DND-41 (cell line): ENCODE results near the gene ANKRD11.

ENCODE experiments used
- ATAC-seq: fragments of 200-7000 bp; cut with Tn5 transposase; 3 replicates; pipeline ENCODE4 v1.9.1; 2021; ENCODE audit warnings: low read depth; ENCODE audit not compliant: insufficient read depth
- DNase-seq: peaks from one replicate; pipeline ENCODE4 v3.0.0-alpha.2; 2020
- H2AFZ ChIP-seq: 2 replicates; pipeline ENCODE4 v1.6.0; 2012; ENCODE audit warnings: low read depth, low read length
- H3K27ac ChIP-seq: 2 replicates; pipeline ENCODE4 v1.5.1; 2012; ENCODE audit warnings: low read length, inconsistent platforms
- H3K27me3 ChIP-seq: fragments of 200-600 bp; sonication (generic); 2 replicates; pipeline ENCODE4 v1.6.0; 2012; ENCODE audit warnings: low read length, mild to moderate bottlenecking, inconsistent platforms; ENCODE audit not compliant: insufficient read depth, poor library complexity
- H3K36me3 ChIP-seq: 2 replicates; pipeline ENCODE4 v1.5.1; 2012; ENCODE audit warnings: low read length, inconsistent platforms; ENCODE audit not compliant: insufficient read depth
- H3K4me1 ChIP-seq: 2 replicates; pipeline ENCODE4 v1.5.1; 2012; ENCODE audit warnings: mild to moderate bottlenecking, low read length; ENCODE audit not compliant: insufficient read depth
- H3K4me2 ChIP-seq: 2 replicates; pipeline ENCODE4 v1.6.0; 2012; ENCODE audit warnings: mild to moderate bottlenecking, moderate library complexity, low read length, inconsistent platforms; ENCODE audit not compliant: insufficient read depth
- H3K4me3 ChIP-seq, 2 experiments: fragments of 200-600 bp in 1 of 2; shearing (Covaris generic) in 1 of 2; 2 replicates each; pipeline ENCODE4 v1.5.1; 2012 to 2016; ENCODE audit warnings: inconsistent platforms in 2 of 2, low read length in 2 of 2, mild to moderate bottlenecking in 2 of 2, low read depth in 1 of 2, moderate library complexity in 1 of 2
- H3K79me2 ChIP-seq: 2 replicates; pipeline ENCODE4 v1.6.0; 2012; ENCODE audit warnings: low read length, inconsistent platforms; ENCODE audit not compliant: insufficient read depth
- H3K9ac ChIP-seq: 2 replicates; pipeline ENCODE4 v1.6.0; 2012; ENCODE audit warnings: low read depth, mild to moderate bottlenecking, inconsistent platforms, low read length, moderate library complexity
- H3K9me3 ChIP-seq: 2 replicates; pipeline ENCODE4 v1.5.1; 2012; ENCODE audit warnings: low read length, moderate library complexity, mild to moderate bottlenecking, inconsistent platforms; ENCODE audit not compliant: insufficient read depth, severe bottlenecking
- H4K20me1 ChIP-seq: 2 replicates; pipeline ENCODE4 v1.6.0; 2012; ENCODE audit warnings: low read length; ENCODE audit not compliant: insufficient read depth
- CTCF ChIP-seq: IDR thresholded peaks from 2 replicates; pipeline ENCODE4 v1.5.1; 2012; ENCODE audit warnings: borderline replicate concordance, low read length, moderate library complexity, mild to moderate bottlenecking; ENCODE audit not compliant: poor library complexity, severe bottlenecking; ENCODE audit errors: extremely low read depth
- EZH2 ChIP-seq: IDR thresholded peaks from 3 replicates; pipeline ENCODE4 v1.6.1; 2012; ENCODE audit warnings: borderline replicate concordance, low read depth, mild to moderate bottlenecking, moderate library complexity, low read length, inconsistent platforms; ENCODE audit not compliant: severe bottlenecking

ANKRD11 gene

GRCh38 chr16:89376812-89377452 is 113.4 kb downstream of the ANKRD11 start:
- peaks cover 100% of the 10 kb centered on the region for H4K20me1 ChIP-seq
- TF ChIP-seq CTCF (no peak), EZH2 (no peak)
- peaks cover 100% of the 10 kb centered on the region for H3K79me2 ChIP-seq
- ATAC-seq = no peak
- H3K9ac ChIP-seq = no peak overlapping the region
- H3K4me3 ChIP-seq = no peak overlapping the region
- no peaks in the 10 kb centered on the region for H3K27me3 ChIP-seq
- no peaks in the 10 kb centered on the region for H3K9me3 ChIP-seq
- H3K27ac ChIP-seq = no peak overlapping the region
- no peak overlapping the region for H2AFZ ChIP-seq
- H3K36me3 ChIP-seq = peaks cover 32% of the 10 kb centered on the region
- no peak for DNase-seq
- H3K4me1 ChIP-seq = no peaks in the 10 kb centered on the region
- no peak overlapping the region for H3K4me2 ChIP-seq

- Histone ChIP-seq H2AFZ (no peak overlapping the region), H3K27ac (no peak overlapping the region), H3K9me3 (no peaks in the 10 kb centered on the region), H3K27me3 (no peaks in the 10 kb centered on the region), H3K79me2 (peaks cover 100% of the 10 kb centered on the region), H3K9ac (no peak overlapping the region), H3K36me3 (peaks cover 43% of the 10 kb centered on the region), H3K4me1 (no peaks in the 10 kb centered on the region), H3K4me3 (no peak overlapping the region), H3K4me2 (no peak overlapping the region), H4K20me1 (peaks cover 100% of the 10 kb centered on the region)
- DNase-seq (no peak), ATAC-seq (no peak)
- no peak for TF ChIP-seq CTCF
- no peak for TF ChIP-seq EZH2
Measured at GRCh38 chr16:89375686-89376085, 114.7 kb downstream of the ANKRD11 start.

- no peak for TF ChIP-seq CTCF
- no peak for TF ChIP-seq EZH2
- Histone ChIP-seq H3K27ac (no peak overlapping the region), H3K4me2 (no peak overlapping the region)
Measured at GRCh38 chr16:89375021-89375420, 115.3 kb downstream of the ANKRD11 start.

More at GRCh38 chr16:89375021-89375420, 115.3 kb downstream of the ANKRD11 start:
- Histone ChIP-seq H3K36me3 (peaks cover 47% of the 10 kb centered on the region), H3K4me3 (no peak overlapping the region), H3K9ac (no peak overlapping the region), H3K4me1 (0 out of 2 replicates have a peak, but pooled peaks cover 5% of the 10 kb centered on the region), H4K20me1 (peaks cover 100% of the 10 kb centered on the region), H3K27me3 (no peaks in the 10 kb centered on the region), H3K9me3 (no peaks in the 10 kb centered on the region), H3K79me2 (peaks cover 100% of the 10 kb centered on the region), H2AFZ (no peak overlapping the region)
- ATAC-seq = 0 out of 3 replicates have a peak, but pooled peaks have one; percentile 24
- DNase-seq = no peak
